Measurements from ENCODE around the gene ZFAND6. TPM values are rescaled to one million over a fixed set of nuclear protein-coding genes. Genes with fewer than 3 reads are reported as not detected.

Gene ZFAND6
- polyA plus RNA-seq, 1 donor from 2014 or later: 353 TPM

DNA sequence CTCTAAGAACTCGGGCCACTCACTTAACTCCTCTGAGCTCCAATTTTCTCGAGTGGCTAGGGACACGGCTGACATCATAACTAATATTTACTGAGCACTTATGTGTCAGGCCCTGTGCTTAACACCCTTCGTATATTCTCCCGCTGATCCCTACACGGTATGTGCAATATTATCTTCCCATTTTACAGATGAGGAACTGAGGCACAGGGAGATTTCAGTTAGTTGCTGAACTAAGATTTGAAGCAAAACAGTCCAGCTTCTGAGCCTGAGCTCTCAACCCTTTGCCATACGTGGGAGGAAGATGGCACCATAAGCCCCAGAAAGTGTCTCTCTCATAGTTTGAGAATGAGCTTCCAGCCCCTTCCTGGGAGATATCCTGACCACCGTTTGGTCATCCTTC, 112.9 kb downstream of the ZFAND6 start:
- no peak for TF ChIP-seq SMC3 (conservative IDR thresholded peaks at IDR 0.05; ENCODE audit: poor library complexity)
- TF ChIP-seq RAD21 (conservative IDR thresholded peaks at IDR 0.05): no peak
- TF ChIP-seq, protein P1, sequence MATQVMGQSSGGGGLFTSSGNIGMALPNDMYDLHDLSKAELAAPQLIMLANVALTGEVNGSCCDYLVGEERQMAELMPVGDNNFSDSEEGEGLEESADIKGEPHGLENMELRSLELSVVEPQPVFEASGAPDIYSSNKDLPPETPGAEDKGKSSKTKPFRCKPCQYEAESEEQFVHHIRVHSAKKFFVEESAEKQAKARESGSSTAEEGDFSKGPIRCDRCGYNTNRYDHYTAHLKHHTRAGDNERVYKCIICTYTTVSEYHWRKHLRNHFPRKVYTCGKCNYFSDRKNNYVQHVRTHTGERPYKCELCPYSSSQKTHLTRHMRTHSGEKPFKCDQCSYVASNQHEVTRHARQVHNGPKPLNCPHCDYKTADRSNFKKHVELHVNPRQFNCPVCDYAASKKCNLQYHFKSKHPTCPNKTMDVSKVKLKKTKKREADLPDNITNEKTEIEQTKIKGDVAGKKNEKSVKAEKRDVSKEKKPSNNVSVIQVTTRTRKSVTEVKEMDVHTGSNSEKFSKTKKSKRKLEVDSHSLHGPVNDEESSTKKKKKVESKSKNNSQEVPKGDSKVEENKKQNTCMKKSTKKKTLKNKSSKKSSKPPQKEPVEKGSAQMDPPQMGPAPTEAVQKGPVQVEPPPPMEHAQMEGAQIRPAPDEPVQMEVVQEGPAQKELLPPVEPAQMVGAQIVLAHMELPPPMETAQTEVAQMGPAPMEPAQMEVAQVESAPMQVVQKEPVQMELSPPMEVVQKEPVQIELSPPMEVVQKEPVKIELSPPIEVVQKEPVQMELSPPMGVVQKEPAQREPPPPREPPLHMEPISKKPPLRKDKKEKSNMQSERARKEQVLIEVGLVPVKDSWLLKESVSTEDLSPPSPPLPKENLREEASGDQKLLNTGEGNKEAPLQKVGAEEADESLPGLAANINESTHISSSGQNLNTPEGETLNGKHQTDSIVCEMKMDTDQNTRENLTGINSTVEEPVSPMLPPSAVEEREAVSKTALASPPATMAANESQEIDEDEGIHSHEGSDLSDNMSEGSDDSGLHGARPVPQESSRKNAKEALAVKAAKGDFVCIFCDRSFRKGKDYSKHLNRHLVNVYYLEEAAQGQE (IDR thresholded peaks at IDR 0.05; ENCODE audit: borderline replicate concordance): no peak
- no peak for TF ChIP-seq EZH2 (IDR thresholded peaks at IDR 0.05; ENCODE audit: borderline replicate concordance, insufficient read depth, low read length, poor library complexity, severe bottlenecking)
- no peak for TF ChIP-seq EP300 (conservative IDR thresholded peaks at IDR 0.05; ENCODE audit: poor library complexity, severe bottlenecking)
- TF ChIP-seq, protein P2, sequence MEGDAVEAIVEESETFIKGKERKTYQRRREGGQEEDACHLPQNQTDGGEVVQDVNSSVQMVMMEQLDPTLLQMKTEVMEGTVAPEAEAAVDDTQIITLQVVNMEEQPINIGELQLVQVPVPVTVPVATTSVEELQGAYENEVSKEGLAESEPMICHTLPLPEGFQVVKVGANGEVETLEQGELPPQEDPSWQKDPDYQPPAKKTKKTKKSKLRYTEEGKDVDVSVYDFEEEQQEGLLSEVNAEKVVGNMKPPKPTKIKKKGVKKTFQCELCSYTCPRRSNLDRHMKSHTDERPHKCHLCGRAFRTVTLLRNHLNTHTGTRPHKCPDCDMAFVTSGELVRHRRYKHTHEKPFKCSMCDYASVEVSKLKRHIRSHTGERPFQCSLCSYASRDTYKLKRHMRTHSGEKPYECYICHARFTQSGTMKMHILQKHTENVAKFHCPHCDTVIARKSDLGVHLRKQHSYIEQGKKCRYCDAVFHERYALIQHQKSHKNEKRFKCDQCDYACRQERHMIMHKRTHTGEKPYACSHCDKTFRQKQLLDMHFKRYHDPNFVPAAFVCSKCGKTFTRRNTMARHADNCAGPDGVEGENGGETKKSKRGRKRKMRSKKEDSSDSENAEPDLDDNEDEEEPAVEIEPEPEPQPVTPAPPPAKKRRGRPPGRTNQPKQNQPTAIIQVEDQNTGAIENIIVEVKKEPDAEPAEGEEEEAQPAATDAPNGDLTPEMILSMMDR (IDR thresholded peaks at IDR 0.05; ENCODE audit: poor library complexity, severe bottlenecking): no peak
- no peak for TF ChIP-seq MXI1 (conservative IDR thresholded peaks at IDR 0.05; ENCODE audit: poor library complexity, severe bottlenecking)
- no peak for TF ChIP-seq TAF1 (IDR thresholded peaks at IDR 0.05; ENCODE audit: low read depth)
- TF ChIP-seq POLR2AphosphoS5 (IDR thresholded peaks at IDR 0.05): no peak
- no peaks in the 10 kb centered on the region for H3K36me3 ChIP-seq (ENCODE audit: insufficient read depth, low read length)
- H3K9ac ChIP-seq (ENCODE audit: low read length): no peak overlapping the region
- H3K27me3 ChIP-seq (ENCODE audit: insufficient read depth, low read depth, low read length): no peaks in the 10 kb centered on the region
- no peak overlapping the region for H3K27ac ChIP-seq (ENCODE audit: low read length)
- no peak overlapping the region for H3K4me2 ChIP-seq (ENCODE audit: low read length)
- no peaks in the 10 kb centered on the region for H4K20me1 ChIP-seq (ENCODE audit: insufficient read depth)
- H3K4me3 ChIP-seq (ENCODE audit: low read length): no peak overlapping the region
- H3F3A ChIP-seq (ENCODE audit: insufficient read depth, low read length, poor library complexity, severe bottlenecking): no peaks in the 10 kb centered on the region
- H3K79me2 ChIP-seq (replicated peaks; ENCODE audit: insufficient read depth, low read length): no peaks in the 10 kb centered on the region
- H3K9me2 ChIP-seq (ENCODE audit: insufficient read depth, low read length): no peaks in the 10 kb centered on the region
- no peak overlapping the region for H2AFZ ChIP-seq (ENCODE audit: low read depth, low read length)
- no peaks in the 10 kb centered on the region for H3K9me3 ChIP-seq (ENCODE audit: low read length)

- Histone ChIP-seq H3K4me3 (ENCODE audit: low read length) (no peak overlapping the region), H3K79me2 (replicated peaks; ENCODE audit: insufficient read depth, low read length) (no peaks in the 10 kb centered on the region), H2AFZ (ENCODE audit: low read depth, low read length) (no peak overlapping the region), H3K9me3 (ENCODE audit: low read length) (no peaks in the 10 kb centered on the region), H3K27ac (ENCODE audit: low read length) (no peak overlapping the region), H3K9me2 (ENCODE audit: insufficient read depth, low read length) (no peaks in the 10 kb centered on the region), H3K9ac (ENCODE audit: low read length) (no peak overlapping the region), H4K20me1 (ENCODE audit: insufficient read depth) (no peaks in the 10 kb centered on the region), H3K36me3 (ENCODE audit: insufficient read depth, low read length) (no peaks in the 10 kb centered on the region), H3K27me3 (ENCODE audit: insufficient read depth, low read depth, low read length) (no peaks in the 10 kb centered on the region), H3K4me2 (ENCODE audit: low read length) (no peak overlapping the region), H3F3A (ENCODE audit: insufficient read depth, low read length, poor library complexity, severe bottlenecking) (no peaks in the 10 kb centered on the region)
- peak; percentile 72 for TF ChIP-seq SMC3 (conservative IDR thresholded peaks at IDR 0.05; ENCODE audit: poor library complexity)
- TF ChIP-seq, protein P1 (IDR thresholded peaks at IDR 0.05; ENCODE audit: borderline replicate concordance): no peak
- no peak for TF ChIP-seq EZH2 (IDR thresholded peaks at IDR 0.05; ENCODE audit: borderline replicate concordance, insufficient read depth, low read length, poor library complexity, severe bottlenecking)
- TF ChIP-seq RAD21 (conservative IDR thresholded peaks at IDR 0.05): peak; percentile 67
- TF ChIP-seq, protein P2 (IDR thresholded peaks at IDR 0.05; ENCODE audit: poor library complexity, severe bottlenecking): peak; percentile 64
- no peak for TF ChIP-seq EP300 (conservative IDR thresholded peaks at IDR 0.05; ENCODE audit: poor library complexity, severe bottlenecking)
These were observed 113.7 kb downstream of the ZFAND6 start for GRCh38 chr15:80173022-80173759.
